Erythroblast (primary cell): ENCODE data around the gene UBR1.
"Not testable (repeated sequence)": the region's sequence is repeated elsewhere in the genome, so short reads cannot be mapped to it uniquely, and the experiment has no call there.

Source experiments
- DNase-seq, 2 experiments: peaks; one replicate each; lab custom pipeline; 2025; lab: John Stamatoyannopoulos, UW
- GATA1 ChIP-seq: IDR thresholded peaks from 2 replicates; pipeline ENCODE4 v1.6.1; 2011; ENCODE audit warnings: low read depth, mild to moderate bottlenecking, control low read depth, low read length, moderate library complexity
- POLR2A ChIP-seq: IDR thresholded peaks from 2 replicates; pipeline ENCODE4 v1.6.1; 2011; ENCODE audit warnings: mild to moderate bottlenecking, low read length

UBR1 gene

DNA sequence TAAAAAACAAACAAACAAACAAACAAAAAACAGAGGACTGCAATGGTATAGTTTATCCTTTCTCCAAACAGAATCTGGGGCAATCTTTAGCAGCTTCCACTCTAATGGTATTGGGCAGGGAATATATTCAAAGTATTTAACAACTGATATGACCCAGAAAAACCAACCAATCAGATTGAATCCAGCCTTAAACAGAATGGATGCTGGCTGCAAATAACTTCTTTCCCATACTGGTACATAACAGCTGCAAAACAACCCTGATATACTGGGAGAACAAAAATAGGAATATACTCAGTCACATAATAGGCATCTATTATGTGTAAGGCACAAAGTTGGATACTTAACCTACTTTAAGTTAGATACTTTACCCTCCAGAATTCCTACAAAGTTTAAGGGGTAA is 49.1 kb downstream of the UBR1 start:
- DNase-seq, result no peak
- no peak for TF ChIP-seq POLR2A
- no peak for TF ChIP-seq GATA1

- DNase-seq, result no peak
- TF ChIP-seq GATA1 (no peak), POLR2A (no peak)
Measured at GRCh38 chr15:43052860-43053259, 53.0 kb downstream of the UBR1 start.

DNA sequence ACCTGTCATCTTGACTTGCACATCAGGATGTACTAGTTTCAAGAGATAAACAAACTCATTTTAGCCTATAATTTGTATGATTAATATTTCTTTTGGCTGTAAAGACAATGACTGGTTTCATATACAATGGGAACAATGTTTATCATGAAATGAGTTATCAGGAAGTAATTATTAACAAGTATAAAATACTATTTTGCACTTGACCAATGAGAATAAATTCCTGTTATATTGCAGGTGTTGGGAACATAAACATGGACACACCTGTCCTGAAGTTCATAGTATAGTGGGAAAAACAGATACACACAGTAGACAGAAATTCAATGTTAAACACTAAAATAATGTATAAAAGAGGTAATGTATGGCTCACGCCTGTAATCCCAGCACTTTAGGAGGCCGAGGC is 56.9 kb downstream of the UBR1 start:
- TF ChIP-seq POLR2A (no peak), GATA1 (no peak)
- DNase-seq, result no peak

- no peak for TF ChIP-seq POLR2A
- TF ChIP-seq GATA1, result no peak
- no peak for DNase-seq
Measured at GRCh38 chr15:43046484-43046883, 59.4 kb downstream of the UBR1 start.

DNA sequence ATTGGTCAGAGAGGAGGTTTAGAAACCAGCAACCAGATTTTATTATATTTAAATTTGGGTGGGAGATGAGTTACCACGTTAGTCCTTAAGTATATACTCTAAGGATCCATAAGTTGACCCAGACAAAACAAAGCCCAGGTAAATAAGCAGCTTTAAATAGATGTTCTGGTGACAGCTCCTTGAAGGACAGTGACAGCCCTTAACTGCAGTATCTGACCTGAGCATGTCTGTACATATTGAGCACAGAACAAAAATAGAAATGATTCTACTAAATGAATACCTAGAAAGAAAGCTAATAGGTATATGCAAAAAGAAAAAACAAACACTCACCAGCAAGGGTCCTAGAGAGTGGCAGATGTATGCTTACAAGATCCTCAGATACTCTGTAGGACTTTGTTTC is 63.0 kb downstream of the UBR1 start:
- TF ChIP-seq GATA1, result no peak
- TF ChIP-seq POLR2A, result no peak
- no peak for DNase-seq

- DNase-seq, result not testable (repeated sequence)
Measured at GRCh38 chr15:43041085-43041484, 64.8 kb downstream of the UBR1 start.

DNA sequence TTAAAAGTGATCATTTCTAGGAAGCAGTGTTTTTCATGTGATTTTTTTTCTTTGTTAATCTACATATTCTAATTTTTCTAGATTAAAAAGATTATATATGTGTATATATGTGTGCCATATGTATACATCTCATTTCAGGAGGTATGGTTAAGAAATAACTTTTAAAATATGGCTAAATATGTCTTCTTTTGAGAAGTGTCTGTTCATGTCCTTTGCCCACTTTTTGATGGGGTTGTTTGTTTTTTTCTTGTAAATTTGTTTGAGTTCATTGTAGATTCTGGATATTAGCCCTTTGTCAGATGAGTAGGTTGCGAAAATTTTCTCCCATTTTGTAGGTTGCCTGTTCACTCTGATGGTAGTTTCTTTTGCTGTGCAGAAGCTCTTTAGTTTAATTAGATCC is 70.6 kb downstream of the UBR1 start:
- DNase-seq, result not testable (repeated sequence)

- no peak for DNase-seq
- TF ChIP-seq GATA1, result no peak
Measured at GRCh38 chr15:43029476-43029875, 76.4 kb downstream of the UBR1 start.

DNA sequence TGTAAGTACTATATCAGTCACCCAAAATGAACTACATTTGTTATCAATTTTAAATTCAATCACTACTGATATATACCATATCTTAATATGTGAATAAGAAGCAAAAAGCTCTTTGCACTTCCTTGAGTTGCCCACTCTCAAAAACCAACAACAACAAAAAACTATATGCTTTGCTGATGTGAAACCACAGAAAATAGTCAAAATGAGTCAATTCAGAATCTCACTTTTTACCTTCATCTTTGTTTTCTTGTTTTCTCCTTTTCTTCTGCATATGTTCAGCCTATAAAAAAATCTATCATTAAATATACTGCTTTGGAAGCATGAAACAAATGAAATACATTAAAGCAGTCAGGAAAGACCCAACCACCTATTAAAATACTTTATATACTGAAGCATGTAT is 80.7 kb downstream of the UBR1 start:
- no peak for TF ChIP-seq GATA1
- TF ChIP-seq POLR2A, result no peak
- DNase-seq, result no peak

DNA sequence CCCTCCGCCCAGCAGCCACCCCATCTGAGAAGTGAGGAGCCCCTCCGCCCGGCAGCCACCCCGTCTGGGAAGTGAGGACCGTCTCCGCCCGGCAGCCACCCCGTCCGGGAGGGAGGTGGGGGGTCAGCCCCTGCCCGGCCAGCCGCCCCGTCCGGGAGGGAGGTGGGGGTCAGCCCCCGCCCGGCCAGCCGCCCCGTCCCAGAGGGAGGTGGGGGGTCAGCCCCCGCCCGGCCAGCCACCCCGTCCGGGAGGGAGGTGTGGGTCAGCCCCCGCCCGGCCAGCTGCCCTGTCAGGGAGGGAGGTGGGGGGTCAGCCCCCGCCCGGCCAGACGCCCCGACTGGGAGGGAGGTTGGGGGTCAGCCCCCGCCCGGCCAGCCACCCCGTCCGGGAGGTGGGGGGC is 91.2 kb downstream of the UBR1 start:
- not testable (repeated sequence) for DNase-seq

GRCh38 chr15:43009206-43009605 is 96.6 kb downstream of the UBR1 start:
- TF ChIP-seq GATA1 (no peak), POLR2A (no peak)
- no peak for DNase-seq

DNA sequence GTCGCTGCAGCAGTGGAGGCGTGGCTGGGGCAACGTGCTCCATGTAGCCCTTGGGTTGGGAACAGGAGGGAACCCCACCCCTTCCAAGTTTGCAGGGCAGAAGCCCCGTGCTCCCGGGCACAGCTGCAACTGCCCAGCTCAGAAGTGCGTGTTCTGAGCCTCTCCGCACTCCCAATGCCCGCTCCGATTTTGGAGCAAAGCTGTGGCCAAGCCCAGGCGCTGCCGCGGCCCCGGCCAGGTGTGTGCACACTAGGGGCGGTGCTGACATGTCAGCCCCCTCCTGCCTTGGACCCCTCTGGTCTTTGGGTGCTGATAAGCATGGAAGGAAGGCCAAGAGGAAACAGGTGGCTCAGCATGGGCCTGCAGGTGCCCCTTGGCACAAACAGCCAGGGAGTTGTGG is 97.7 kb downstream of the UBR1 start:
- DNase-seq, result no peak
- TF ChIP-seq POLR2A (no peak), GATA1 (no peak)

- TF ChIP-seq POLR2A (no peak), GATA1 (no peak)
- no peak for DNase-seq
Measured at GRCh38 chr15:43007551-43007950, 98.3 kb downstream of the UBR1 start.

DNA sequence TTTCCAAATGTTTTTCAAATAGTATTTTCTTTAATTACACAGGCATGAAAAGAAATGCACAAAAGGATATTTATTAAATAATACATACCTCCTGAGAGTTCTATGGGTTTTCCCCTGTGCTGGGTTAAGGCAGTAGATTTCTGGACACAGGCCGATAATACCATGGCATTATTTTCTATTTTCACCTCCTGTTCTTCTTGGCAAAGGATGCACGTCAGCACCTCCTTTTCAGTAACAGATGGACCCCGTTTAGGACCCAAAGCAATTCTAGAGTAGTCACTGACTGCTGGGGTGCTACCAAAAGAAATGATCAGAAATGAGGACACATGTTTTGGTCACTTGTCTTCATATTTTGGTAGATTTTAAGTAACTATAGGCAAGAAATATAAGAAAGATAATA is 98.8 kb downstream of the UBR1 start:
- no peak for DNase-seq
- no peak for TF ChIP-seq POLR2A
- no peak for TF ChIP-seq GATA1

- not testable (repeated sequence) for DNase-seq
Measured at GRCh38 chr15:43004886-43005595, 100.8 kb downstream of the UBR1 start.

- TF ChIP-seq POLR2A (no peak), GATA1 (no peak)
- no peak for DNase-seq
Measured at GRCh38 chr15:42999201-42999779, 106.5 kb downstream of the UBR1 start.
